ENCODE data around the gene PRKCQ.

PRKCQ gene

GRCh38 chr10:6579904-6580278, at the start of gene PRKCQ:
Gene PRKCQ, minus strand, starts transcription at chr10:6580276. Its CDS starts 65,141 bp downstream, at chr10:6515135.
- Mint-ChIP-seq H3K4me3 (peak within 1 kb of the TSS; percentile 70), H3K9me3 (no peaks in the 10 kb centered on the region), H3K27me3 (peaks cover 80% of the 10 kb centered on the region), H3K36me3 (no peaks in the 10 kb centered on the region), H3K27ac (no peak within 1 kb of the TSS), H3K4me1 (peaks cover 19% of the 10 kb centered on the region)
- ATAC-seq, result no peak

GRCh38 chr10:6625428-6625827, 45.4 kb upstream of the PRKCQ start:
- Mint-ChIP-seq H3K4me3 (no peak overlapping the region), H3K36me3 (no peaks in the 10 kb centered on the region), H3K27me3 (peaks cover 19% of the 10 kb centered on the region), H3K27ac (no peak overlapping the region), H3K9me3 (no peaks in the 10 kb centered on the region), H3K4me1 (no peaks in the 10 kb centered on the region)
- ATAC-seq, result no peak

- no peak overlapping the region for H3K4me3 Mint-ChIP-seq
- H3K4me1 Mint-ChIP-seq, result no peaks in the 10 kb centered on the region
- peaks cover 9% of the 10 kb centered on the region for H3K27me3 Mint-ChIP-seq
- no peaks in the 10 kb centered on the region for H3K36me3 Mint-ChIP-seq
- ATAC-seq, result no peak
- no peak overlapping the region for H3K27ac Mint-ChIP-seq
- no peaks in the 10 kb centered on the region for H3K9me3 Mint-ChIP-seq
Measured at GRCh38 chr10:6624392-6624791, 44.3 kb upstream of the PRKCQ start.

GRCh38 chr10:6622921-6623320, 42.8 kb upstream of the PRKCQ start:
- no peaks in the 10 kb centered on the region for H3K9me3 Mint-ChIP-seq
- no peak overlapping the region for H3K27ac Mint-ChIP-seq
- H3K4me3 Mint-ChIP-seq, result no peak overlapping the region
- H3K36me3 Mint-ChIP-seq, result no peaks in the 10 kb centered on the region
- peaks cover 17% of the 10 kb centered on the region for H3K27me3 Mint-ChIP-seq
- no peak for ATAC-seq
- no peaks in the 10 kb centered on the region for H3K4me1 Mint-ChIP-seq

GRCh38 chr10:6621536-6621935, 41.5 kb upstream of the PRKCQ start:
- Mint-ChIP-seq H3K9me3 (no peaks in the 10 kb centered on the region), H3K4me3 (no peak overlapping the region), H3K36me3 (no peaks in the 10 kb centered on the region), H3K27ac (no peak overlapping the region), H3K4me1 (no peaks in the 10 kb centered on the region), H3K27me3 (peaks cover 23% of the 10 kb centered on the region)
- ATAC-seq, result no peak

- Mint-ChIP-seq H3K4me3 (no peak overlapping the region), H3K27ac (no peak overlapping the region), H3K36me3 (no peaks in the 10 kb centered on the region), H3K27me3 (peaks cover 16% of the 10 kb centered on the region), H3K4me1 (no peaks in the 10 kb centered on the region), H3K9me3 (no peaks in the 10 kb centered on the region)
- no peak for ATAC-seq
Measured at GRCh38 chr10:6619660-6620059, 39.6 kb upstream of the PRKCQ start.

GRCh38 chr10:6618340-6618739, 38.3 kb upstream of the PRKCQ start:
- no peak for ATAC-seq
- Mint-ChIP-seq H3K9me3 (peaks cover 4% of the 10 kb centered on the region), H3K27ac (no peak overlapping the region), H3K27me3 (peaks cover 24% of the 10 kb centered on the region), H3K36me3 (no peaks in the 10 kb centered on the region), H3K4me3 (no peak overlapping the region), H3K4me1 (no peaks in the 10 kb centered on the region)

GRCh38 chr10:6617309-6618076, 37.4 kb upstream of the PRKCQ start:
- peaks cover 33% of the 10 kb centered on the region for H3K27me3 Mint-ChIP-seq
- H3K4me1 Mint-ChIP-seq, result no peaks in the 10 kb centered on the region
- H3K4me3 Mint-ChIP-seq, result no peak overlapping the region
- H3K36me3 Mint-ChIP-seq, result no peaks in the 10 kb centered on the region
- ATAC-seq, result no peak
- peaks cover 4% of the 10 kb centered on the region for H3K9me3 Mint-ChIP-seq
- no peak overlapping the region for H3K27ac Mint-ChIP-seq

- peaks cover 4% of the 10 kb centered on the region for H3K9me3 Mint-ChIP-seq
- no peak overlapping the region for H3K4me3 Mint-ChIP-seq
- H3K36me3 Mint-ChIP-seq, result no peaks in the 10 kb centered on the region
- peaks cover 34% of the 10 kb centered on the region for H3K27me3 Mint-ChIP-seq
- H3K4me1 Mint-ChIP-seq, result no peaks in the 10 kb centered on the region
- no peak for ATAC-seq
- no peak overlapping the region for H3K27ac Mint-ChIP-seq
Measured at GRCh38 chr10:6615971-6616370, 35.9 kb upstream of the PRKCQ start.

GRCh38 chr10:6612371-6612770, 32.3 kb upstream of the PRKCQ start:
- peaks cover 7% of the 10 kb centered on the region for H3K9me3 Mint-ChIP-seq
- no peak for ATAC-seq
- peaks cover 11% of the 10 kb centered on the region for H3K4me1 Mint-ChIP-seq
- H3K4me3 Mint-ChIP-seq, result no peak overlapping the region
- H3K27me3 Mint-ChIP-seq, result peaks cover 31% of the 10 kb centered on the region
- H3K27ac Mint-ChIP-seq, result no peak overlapping the region
- no peaks in the 10 kb centered on the region for H3K36me3 Mint-ChIP-seq

- H3K27ac Mint-ChIP-seq, result no peak overlapping the region
- H3K9me3 Mint-ChIP-seq, result peaks cover 7% of the 10 kb centered on the region
- ATAC-seq, result no peak
- H3K4me3 Mint-ChIP-seq, result no peak overlapping the region
- H3K27me3 Mint-ChIP-seq, result peaks cover 30% of the 10 kb centered on the region
- peaks cover 11% of the 10 kb centered on the region for H3K4me1 Mint-ChIP-seq
- no peaks in the 10 kb centered on the region for H3K36me3 Mint-ChIP-seq
Measured at GRCh38 chr10:6610647-6611046, 30.6 kb upstream of the PRKCQ start.

GRCh38 chr10:6609625-6610024, 29.5 kb upstream of the PRKCQ start:
- peaks cover 30% of the 10 kb centered on the region for H3K27me3 Mint-ChIP-seq
- peaks cover 7% of the 10 kb centered on the region for H3K9me3 Mint-ChIP-seq
- no peak overlapping the region for H3K27ac Mint-ChIP-seq
- peaks cover 11% of the 10 kb centered on the region for H3K4me1 Mint-ChIP-seq
- ATAC-seq, result no peak
- no peaks in the 10 kb centered on the region for H3K36me3 Mint-ChIP-seq
- no peak overlapping the region for H3K4me3 Mint-ChIP-seq

- peaks cover 11% of the 10 kb centered on the region for H3K4me1 Mint-ChIP-seq
Measured at GRCh38 chr10:6607778-6608177, 27.7 kb upstream of the PRKCQ start.

GRCh38 chr10:6607182-6607581, 27.1 kb upstream of the PRKCQ start:
- Mint-ChIP-seq H3K27me3 (peaks cover 12% of the 10 kb centered on the region), H3K4me3 (no peak overlapping the region), H3K27ac (no peak overlapping the region), H3K4me1 (peaks cover 11% of the 10 kb centered on the region), H3K9me3 (peaks cover 3% of the 10 kb centered on the region), H3K36me3 (no peaks in the 10 kb centered on the region)
- ATAC-seq, result no peak

More at GRCh38 chr10:6607778-6608177, 27.7 kb upstream of the PRKCQ start:
- H3K27ac Mint-ChIP-seq, result no peak overlapping the region
- H3K36me3 Mint-ChIP-seq, result no peaks in the 10 kb centered on the region
- peaks cover 15% of the 10 kb centered on the region for H3K27me3 Mint-ChIP-seq
- ATAC-seq, result no peak
- no peak overlapping the region for H3K4me3 Mint-ChIP-seq
- H3K9me3 Mint-ChIP-seq, result peaks cover 3% of the 10 kb centered on the region

GRCh38 chr10:6603142-6604125, 23.4 kb upstream of the PRKCQ start:
- no peak for ATAC-seq
- Mint-ChIP-seq H3K27ac (no peak overlapping the region), H3K4me1 (peaks cover 15% of the 10 kb centered on the region), H3K27me3 (peaks cover 36% of the 10 kb centered on the region), H3K4me3 (no peak overlapping the region), H3K36me3 (no peaks in the 10 kb centered on the region), H3K9me3 (peaks cover 5% of the 10 kb centered on the region)
